AG09309 (cell line): ENCODE data around the gene RAB43.

Experiments
- DNase-seq: peaks from one replicate; pipeline ENCODE4 v3.0.0-alpha.2; 2010; ENCODE audit warnings: low read depth
- H3K4me3 ChIP-seq: 2 replicates; pipeline ENCODE4 v1.5.1; 2011; ENCODE audit warnings: mild to moderate bottlenecking, low read depth, low read length, moderate library complexity; ENCODE audit not compliant: control insufficient read depth
- TF ChIP-seq, protein P1 (sequence below): IDR thresholded peaks from 2 replicates; pipeline ENCODE4 v1.5.1; 2011; ENCODE audit warnings: mild to moderate bottlenecking, low read depth, low read length, inconsistent platforms; ENCODE audit not compliant: insufficient read depth, control insufficient read depth; ENCODE audit errors: missing control alignments

Gene RAB43

DNA sequence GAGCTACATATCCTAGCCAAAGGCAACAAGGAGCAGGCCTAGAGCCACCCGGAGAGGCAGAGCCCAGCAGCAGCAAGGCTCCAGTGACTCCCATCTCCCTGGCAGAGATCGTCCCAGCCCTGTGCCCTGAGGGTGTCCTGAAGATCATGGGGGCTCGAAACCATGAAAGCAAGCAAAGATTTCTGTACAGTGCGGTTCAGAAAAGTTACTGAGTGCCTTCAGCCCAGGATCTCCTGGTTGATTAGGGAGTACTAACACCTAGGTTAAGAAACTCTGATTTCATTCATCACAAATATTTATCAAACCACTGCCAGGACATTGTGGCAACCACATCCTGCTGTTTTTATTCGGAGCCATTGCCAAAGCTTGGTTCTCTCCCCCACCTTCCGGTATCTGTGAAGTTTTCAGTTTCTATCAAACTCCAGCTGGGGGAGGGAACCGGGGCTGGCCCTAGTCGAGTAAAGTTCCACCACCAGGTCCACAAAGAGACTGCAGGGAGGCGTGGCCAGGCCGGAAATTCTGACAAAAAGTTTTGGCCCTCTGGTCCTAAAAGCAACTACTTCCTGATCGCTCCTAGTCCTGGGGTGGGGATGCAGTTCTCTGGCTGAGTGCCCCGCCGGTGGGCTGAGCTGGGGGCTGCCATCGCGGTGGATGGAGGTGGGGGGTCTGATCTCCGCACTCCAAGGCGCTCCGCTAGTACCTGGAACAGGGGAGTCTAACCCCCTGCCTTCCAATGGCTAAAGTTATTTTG, 1.2 kb downstream of the RAB43 start:
- DNase-seq: peak; percentile 55
- peak overlapping the region; percentile 84 for H3K4me3 ChIP-seq
- TF ChIP-seq, protein P1, sequence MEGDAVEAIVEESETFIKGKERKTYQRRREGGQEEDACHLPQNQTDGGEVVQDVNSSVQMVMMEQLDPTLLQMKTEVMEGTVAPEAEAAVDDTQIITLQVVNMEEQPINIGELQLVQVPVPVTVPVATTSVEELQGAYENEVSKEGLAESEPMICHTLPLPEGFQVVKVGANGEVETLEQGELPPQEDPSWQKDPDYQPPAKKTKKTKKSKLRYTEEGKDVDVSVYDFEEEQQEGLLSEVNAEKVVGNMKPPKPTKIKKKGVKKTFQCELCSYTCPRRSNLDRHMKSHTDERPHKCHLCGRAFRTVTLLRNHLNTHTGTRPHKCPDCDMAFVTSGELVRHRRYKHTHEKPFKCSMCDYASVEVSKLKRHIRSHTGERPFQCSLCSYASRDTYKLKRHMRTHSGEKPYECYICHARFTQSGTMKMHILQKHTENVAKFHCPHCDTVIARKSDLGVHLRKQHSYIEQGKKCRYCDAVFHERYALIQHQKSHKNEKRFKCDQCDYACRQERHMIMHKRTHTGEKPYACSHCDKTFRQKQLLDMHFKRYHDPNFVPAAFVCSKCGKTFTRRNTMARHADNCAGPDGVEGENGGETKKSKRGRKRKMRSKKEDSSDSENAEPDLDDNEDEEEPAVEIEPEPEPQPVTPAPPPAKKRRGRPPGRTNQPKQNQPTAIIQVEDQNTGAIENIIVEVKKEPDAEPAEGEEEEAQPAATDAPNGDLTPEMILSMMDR: peak; percentile 39

DNA sequence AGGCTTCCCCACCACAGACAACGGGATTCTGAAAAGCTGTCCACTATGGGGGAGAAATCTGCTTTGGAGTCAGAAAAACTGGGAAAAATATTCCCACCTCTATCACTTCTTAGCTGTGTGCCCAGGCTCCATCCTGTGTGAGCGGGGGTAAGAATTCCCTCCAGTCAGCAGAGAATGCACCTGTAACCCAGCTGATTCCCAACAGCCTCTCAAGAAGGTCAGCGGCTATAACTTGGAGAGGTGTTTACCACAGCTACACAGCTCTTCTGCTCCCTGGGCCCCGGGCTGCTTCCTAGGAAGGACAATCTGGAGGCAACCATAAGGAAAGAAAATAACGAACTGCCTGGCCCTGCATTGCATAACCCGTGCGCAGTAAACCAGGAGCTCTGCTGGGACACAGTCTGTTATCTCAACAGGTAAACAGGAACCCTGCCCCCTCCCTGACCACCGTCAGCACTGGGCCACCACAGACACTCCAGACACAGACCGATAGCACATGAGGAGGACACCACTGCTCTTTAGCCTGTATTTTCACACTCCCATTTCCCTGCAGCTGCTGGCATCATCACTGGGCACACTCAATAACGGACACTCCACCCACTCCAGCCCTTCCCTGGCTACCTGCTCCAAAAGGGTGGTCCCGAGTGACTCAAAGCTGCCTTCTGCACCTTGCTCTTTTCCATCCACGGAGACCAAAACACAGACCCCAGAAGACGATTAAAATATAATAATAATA, 2.1 kb downstream of the RAB43 start:
- H3K4me3 ChIP-seq: peak overlapping the region; percentile 84
- TF ChIP-seq, protein P1: no peak
- DNase-seq: no peak

DNA sequence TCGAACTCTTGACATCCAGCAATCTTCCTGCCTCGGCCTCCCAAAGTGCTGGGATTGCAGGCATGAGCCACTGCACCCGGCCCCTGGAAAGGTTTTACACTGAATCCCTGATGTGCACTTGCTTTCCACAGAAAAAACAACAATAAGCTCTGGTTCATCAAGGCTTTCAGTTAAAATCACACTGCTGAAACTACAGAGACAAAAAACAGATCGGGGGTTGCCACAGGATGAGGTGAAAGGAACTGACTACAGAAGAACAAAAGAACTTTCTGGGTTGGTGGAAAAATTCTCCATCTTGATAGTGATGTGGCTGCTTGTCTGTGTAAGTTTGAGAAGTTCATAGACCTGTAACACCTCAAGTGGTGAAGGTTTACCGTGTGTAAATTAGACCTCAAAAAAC, 2.9 kb downstream of the RAB43 start:
- no peak overlapping the region for H3K4me3 ChIP-seq
- TF ChIP-seq, protein P1: no peak
- no peak for DNase-seq

DNA sequence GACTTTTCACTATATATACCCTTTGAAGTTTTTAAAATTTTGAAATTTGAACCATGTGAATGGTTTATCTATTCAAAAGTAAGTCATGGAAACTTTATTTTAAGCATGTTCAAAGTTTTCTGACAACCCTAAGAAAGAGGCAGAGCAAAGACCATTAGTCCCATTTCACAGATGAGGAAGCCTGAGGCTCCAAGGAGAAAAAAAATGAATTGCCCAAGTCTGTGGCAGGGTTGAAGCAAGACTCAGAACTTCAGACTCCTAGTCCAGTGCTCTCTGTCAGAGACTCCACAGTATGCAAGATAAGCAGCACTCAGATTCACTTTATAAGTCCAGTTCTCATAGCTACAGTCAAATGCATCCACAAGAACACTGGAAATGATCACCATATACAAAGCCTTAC, 4.5 kb downstream of the RAB43 start:
- TF ChIP-seq, protein P1: no peak
- no peak for DNase-seq
- no peak overlapping the region for H3K4me3 ChIP-seq

DNA sequence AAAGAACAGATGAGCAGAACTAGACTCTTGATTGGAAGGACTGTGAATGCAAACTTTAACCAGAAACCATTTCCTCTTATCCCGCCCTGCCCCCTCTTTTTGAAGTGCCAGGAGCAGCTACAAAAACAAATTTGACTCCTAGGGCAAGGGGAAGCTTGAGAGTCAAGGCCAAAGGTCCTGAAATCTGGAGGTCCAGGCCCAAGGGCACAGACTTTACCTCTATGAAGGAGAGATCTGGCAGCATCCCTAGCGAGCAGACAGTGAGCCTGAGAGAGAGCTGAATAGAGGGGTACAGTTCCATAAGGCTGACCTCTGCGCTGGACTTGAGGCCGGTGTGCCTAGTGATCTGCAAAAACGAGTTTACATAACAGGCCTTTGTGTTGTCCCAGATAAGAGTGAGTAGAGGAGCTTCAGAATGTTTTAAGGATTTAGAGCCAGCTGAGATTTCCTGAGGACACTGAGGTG, 5.1 kb downstream of the RAB43 start:
- H3K4me3 ChIP-seq: no peak overlapping the region
- TF ChIP-seq, protein P1: no peak
- no peak for DNase-seq

DNA sequence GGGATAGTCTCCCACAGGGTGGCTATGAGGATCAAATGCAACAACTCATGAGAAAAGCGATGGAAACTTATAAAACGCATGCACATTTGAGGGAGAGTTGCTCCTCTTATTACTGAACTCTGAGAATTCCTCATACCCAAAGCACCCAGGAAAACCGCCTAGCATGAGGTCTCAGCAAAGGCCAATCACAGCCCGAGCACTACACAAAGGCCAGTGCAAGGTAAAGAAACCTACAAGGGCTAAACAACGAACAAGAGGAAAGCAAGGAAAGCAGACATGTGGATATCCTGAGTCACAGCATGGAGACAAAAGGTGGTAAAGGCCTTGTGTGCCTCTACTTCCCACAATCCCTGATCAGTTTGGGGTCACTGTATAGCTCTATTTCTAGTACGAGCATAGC, 7.1 kb downstream of the RAB43 start:
- TF ChIP-seq, protein P1: no peak
- H3K4me3 ChIP-seq: no peak overlapping the region
- DNase-seq: no peak
